Memory B cell (primary cell): ENCODE data around the gene SGPL1.
"Not testable (repeated sequence)": the region's sequence is repeated elsewhere in the genome, so short reads cannot be mapped to it uniquely, and the experiment has no call there.

Source experiments
- ATAC-seq: fragments of 150-1000 bp; cut with Tn5 transposase; 2 replicates; pipeline ENCODE4 v1.10.0; 2021; ENCODE audit warnings: low read depth, mild to moderate bottlenecking, moderate library complexity
- DNase-seq, 2 donors: peaks; one replicate each; pipeline ENCODE4 v3.0.0; 2022; ENCODE audit warnings: low spot score in 2 of 2
- H3K27ac Mint-ChIP-seq: one replicate; pipeline ENCODE4 v1.8.0; 2022; ENCODE audit warnings: mild to moderate bottlenecking, moderate library complexity, mixed read lengths
- H3K27me3 Mint-ChIP-seq: one replicate; pipeline ENCODE4 v1.8.0; 2022; ENCODE audit warnings: mixed read lengths
- H3K36me3 Mint-ChIP-seq: one replicate; pipeline ENCODE4 v1.8.0; 2022; ENCODE audit warnings: mild to moderate bottlenecking, mixed read lengths
- H3K4me1 Mint-ChIP-seq: one replicate; pipeline ENCODE4 v1.8.0; 2022; ENCODE audit warnings: mixed read lengths
- H3K4me3 Mint-ChIP-seq: one replicate; pipeline ENCODE4 v1.8.0; 2022; ENCODE audit warnings: mild to moderate bottlenecking, moderate library complexity, mixed read lengths
- H3K9me3 Mint-ChIP-seq: one replicate; pipeline ENCODE4 v1.8.0; 2022; ENCODE audit warnings: mixed read lengths

The SGPL1 gene

GRCh38 chr10:70850097-70850496, 34.3 kb downstream of the SGPL1 start:
- Mint-ChIP-seq H3K27ac (no peak overlapping the region), H3K36me3 (peaks cover 27% of the 10 kb centered on the region), H3K4me1 (no peaks in the 10 kb centered on the region), H3K27me3 (no peaks in the 10 kb centered on the region), H3K4me3 (no peak overlapping the region), H3K9me3 (no peaks in the 10 kb centered on the region)
- ATAC-seq (no peak), DNase-seq (no peak)

- Mint-ChIP-seq H3K4me3 (no peak overlapping the region), H3K36me3 (peaks cover 21% of the 10 kb centered on the region), H3K4me1 (no peaks in the 10 kb centered on the region), H3K27ac (no peak overlapping the region), H3K27me3 (no peaks in the 10 kb centered on the region), H3K9me3 (no peaks in the 10 kb centered on the region)
- no peak for DNase-seq
- no peak for ATAC-seq
These were observed 36.1 kb downstream of the SGPL1 start for GRCh38 chr10:70851597-70852475.

DNA sequence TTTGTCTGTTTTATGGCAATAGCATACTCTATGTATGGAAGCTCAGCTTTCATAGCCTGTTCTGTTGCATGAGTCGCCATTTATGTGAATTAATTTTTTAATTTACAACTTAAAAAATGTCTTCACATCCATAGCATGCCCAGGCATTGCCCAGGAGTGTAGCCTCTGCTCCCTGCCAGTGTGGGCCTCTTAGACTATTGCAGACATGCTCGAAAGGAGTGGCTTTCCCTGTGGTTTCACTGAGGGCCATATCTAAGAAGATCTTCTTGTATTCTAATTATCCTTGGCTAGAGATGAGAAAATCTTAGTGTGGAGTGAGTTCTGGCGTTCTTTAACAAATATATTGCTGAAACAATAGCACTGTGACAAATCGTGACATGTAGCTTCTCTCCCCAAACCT, 37.3 kb downstream of the SGPL1 start:
- Mint-ChIP-seq H3K27me3 (no peaks in the 10 kb centered on the region), H3K4me1 (no peaks in the 10 kb centered on the region), H3K36me3 (peaks cover 23% of the 10 kb centered on the region), H3K9me3 (no peaks in the 10 kb centered on the region), H3K4me3 (no peak overlapping the region), H3K27ac (no peak overlapping the region)
- DNase-seq, result no peak
- ATAC-seq, result no peak

GRCh38 chr10:70853457-70853856, 37.7 kb downstream of the SGPL1 start:
- DNase-seq (no peak), ATAC-seq (no peak)
- Mint-ChIP-seq H3K36me3 (peaks cover 23% of the 10 kb centered on the region), H3K9me3 (no peaks in the 10 kb centered on the region), H3K27me3 (no peaks in the 10 kb centered on the region), H3K27ac (no peak overlapping the region), H3K4me3 (no peak overlapping the region), H3K4me1 (no peaks in the 10 kb centered on the region)

- Mint-ChIP-seq H3K36me3 (peaks cover 35% of the 10 kb centered on the region), H3K9me3 (no peaks in the 10 kb centered on the region), H3K27ac (no peak overlapping the region), H3K27me3 (no peaks in the 10 kb centered on the region), H3K4me1 (no peaks in the 10 kb centered on the region), H3K4me3 (no peak overlapping the region)
- ATAC-seq (no peak), DNase-seq (no peak)
These were observed 40.7 kb downstream of the SGPL1 start for GRCh38 chr10:70856454-70856853.

DNA sequence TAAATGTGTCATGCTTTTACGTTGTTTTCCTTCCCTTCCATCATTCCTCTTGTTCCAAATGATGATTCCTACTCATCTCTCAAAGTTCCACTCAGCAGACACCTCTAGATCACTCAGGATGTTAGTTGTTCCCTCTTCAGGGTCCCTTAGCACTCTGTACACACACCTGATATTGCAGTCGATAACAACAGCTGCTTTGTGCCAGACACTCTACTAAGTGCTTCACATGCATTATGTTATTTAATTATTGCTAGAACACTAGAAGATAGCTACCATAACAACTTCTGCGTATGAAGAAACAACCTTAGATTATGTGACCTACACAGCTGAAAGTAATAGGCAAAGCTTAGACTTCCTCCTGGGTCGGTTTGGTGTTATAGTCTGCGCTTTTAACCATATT, 43.0 kb downstream of the SGPL1 start:
- no peak for DNase-seq

DNA sequence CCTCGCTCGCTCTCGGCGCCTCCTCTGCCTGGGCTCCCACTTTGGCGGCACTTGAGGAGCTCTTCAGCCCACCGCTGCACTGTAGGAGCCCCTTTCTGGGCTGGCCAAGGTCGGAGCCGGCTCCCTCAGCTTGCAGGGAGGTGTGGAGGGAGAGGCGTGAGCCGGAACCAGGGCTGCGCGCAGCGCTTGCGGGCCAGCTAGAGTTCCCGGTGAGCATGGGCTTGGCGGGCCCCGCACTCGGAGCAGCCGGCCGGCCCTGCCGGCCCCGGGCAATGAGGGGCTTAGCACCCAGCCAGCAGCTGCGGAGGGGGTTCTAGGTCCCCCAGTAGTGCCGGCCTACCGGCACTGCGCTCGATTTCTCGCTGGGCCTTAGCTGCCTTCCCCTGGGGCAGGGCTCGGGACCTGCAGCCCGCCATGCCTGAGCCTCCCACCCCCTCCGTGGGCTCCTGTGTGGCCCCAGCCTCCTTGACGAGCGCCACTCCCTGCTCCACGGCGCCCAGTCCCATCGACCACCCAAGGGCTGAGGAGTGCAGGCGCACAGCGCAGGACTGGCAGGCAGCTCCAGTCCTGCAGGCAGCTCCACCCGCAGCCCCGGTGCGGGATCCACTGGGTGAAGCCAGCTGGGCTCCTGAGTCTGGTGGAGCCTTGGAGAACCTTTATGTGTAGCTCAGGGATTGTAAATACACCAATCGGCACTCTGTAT, 45.9 kb downstream of the SGPL1 start:
- ATAC-seq, H3K4me3 Mint-ChIP-seq, H3K27me3 Mint-ChIP-seq, H3K9me3 Mint-ChIP-seq, H3K4me1 Mint-ChIP-seq, DNase-seq, H3K27ac Mint-ChIP-seq: not testable (repeated sequence)
- peaks cover 41% of the 10 kb centered on the region for H3K36me3 Mint-ChIP-seq

More for the DNA sequence above, 43.0 kb downstream of the SGPL1 start:
- no peaks in the 10 kb centered on the region for H3K27me3 Mint-ChIP-seq
- peaks cover 35% of the 10 kb centered on the region for H3K36me3 Mint-ChIP-seq
- H3K27ac Mint-ChIP-seq, result no peak overlapping the region
- no peak for ATAC-seq
- H3K4me1 Mint-ChIP-seq, result no peaks in the 10 kb centered on the region
- H3K4me3 Mint-ChIP-seq, result no peak overlapping the region
- H3K9me3 Mint-ChIP-seq, result no peaks in the 10 kb centered on the region

DNA sequence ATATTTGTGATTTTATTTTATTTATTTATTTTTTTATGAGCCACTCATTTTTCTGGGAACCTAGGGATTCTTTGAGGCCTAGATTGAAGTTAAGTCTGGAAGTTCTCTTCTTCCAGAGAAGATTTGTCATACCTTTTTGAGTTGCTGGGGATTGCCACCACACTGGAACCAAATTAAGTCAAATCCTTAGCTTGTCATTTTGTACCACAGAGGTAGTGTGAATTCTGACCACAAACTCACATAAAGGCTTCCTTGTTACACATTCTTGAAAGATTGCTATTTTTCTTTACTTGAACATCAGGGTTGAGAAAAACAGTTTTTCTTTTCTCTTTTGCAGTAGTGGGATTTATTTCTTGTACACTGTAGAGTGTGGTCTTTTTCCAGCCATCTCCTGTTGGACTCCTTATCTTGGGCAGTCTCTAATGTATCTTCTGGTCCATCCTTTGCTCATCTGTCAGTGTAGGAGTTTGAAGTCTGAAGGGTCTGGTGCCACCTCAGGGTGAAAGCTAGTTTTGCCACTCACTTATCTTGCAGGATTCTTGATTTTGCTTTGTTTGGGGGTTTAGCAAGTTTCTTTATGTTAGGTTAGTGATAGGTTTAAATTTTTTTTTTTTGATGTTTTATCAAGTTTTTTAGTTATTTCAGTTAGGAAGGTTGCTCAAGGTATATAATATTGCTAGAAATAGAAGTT, 47.9 kb downstream of the SGPL1 start:
- no peaks in the 10 kb centered on the region for H3K4me1 Mint-ChIP-seq
- peaks cover 40% of the 10 kb centered on the region for H3K36me3 Mint-ChIP-seq
- DNase-seq, result no peak
- H3K9me3 Mint-ChIP-seq, result no peaks in the 10 kb centered on the region
- no peaks in the 10 kb centered on the region for H3K27me3 Mint-ChIP-seq
- no peak overlapping the region for H3K27ac Mint-ChIP-seq
- no peak for ATAC-seq
- no peak overlapping the region for H3K4me3 Mint-ChIP-seq

DNA sequence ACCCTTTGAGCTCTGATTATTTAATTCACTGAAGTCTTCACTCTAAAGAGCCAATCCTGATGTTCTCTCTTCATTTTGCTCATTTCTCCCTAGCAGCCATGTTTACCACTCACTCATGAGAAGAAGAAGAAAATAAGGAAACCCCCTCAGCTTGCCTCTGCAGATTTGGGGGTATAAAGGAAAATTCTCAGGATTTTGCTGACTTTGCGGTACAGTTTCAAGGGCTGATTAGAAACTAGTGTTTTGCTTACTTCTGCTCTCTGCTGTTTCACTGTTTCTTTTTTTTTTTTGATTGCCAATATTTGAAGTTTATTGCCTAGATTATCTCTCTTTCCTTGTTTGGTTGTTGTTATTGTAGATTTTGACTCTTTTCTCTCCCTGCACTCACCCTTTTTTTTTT, 49.2 kb downstream of the SGPL1 start:
- Mint-ChIP-seq H3K4me3 (no peak overlapping the region), H3K36me3 (peaks cover 33% of the 10 kb centered on the region), H3K27me3 (no peaks in the 10 kb centered on the region), H3K4me1 (no peaks in the 10 kb centered on the region), H3K9me3 (no peaks in the 10 kb centered on the region), H3K27ac (no peak overlapping the region)
- ATAC-seq (no peak), DNase-seq (no peak)

DNA sequence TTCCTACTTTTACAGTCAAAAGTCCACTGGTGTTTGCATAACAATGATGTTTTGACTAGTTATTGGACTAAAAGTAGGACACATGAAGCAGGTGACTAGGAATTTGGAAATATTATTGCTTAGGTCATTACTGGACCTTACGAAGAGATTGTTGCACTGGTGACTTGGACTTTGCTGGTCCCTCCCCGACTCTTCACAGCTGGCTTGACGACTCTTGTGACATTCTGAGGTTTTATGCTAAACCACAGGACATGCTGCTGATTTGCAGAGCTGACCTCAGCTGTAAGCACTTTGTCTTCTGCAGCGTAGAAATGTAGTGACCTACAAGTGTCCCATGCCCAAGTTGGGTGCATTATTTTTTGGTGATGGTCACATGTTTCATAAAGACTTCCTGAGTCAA, 50.7 kb downstream of the SGPL1 start:
- Mint-ChIP-seq H3K9me3 (no peaks in the 10 kb centered on the region), H3K4me3 (no peak overlapping the region), H3K4me1 (no peaks in the 10 kb centered on the region), H3K27ac (no peak overlapping the region), H3K36me3 (peaks cover 28% of the 10 kb centered on the region), H3K27me3 (no peaks in the 10 kb centered on the region)
- DNase-seq, result no peak
- ATAC-seq, result no peak

GRCh38 chr10:70872291-70872690, 56.5 kb downstream of the SGPL1 start:
- H3K4me3 Mint-ChIP-seq, result no peak overlapping the region
- H3K27me3 Mint-ChIP-seq, result no peaks in the 10 kb centered on the region
- H3K4me1 Mint-ChIP-seq, result no peaks in the 10 kb centered on the region
- no peak for ATAC-seq
- H3K9me3 Mint-ChIP-seq, result no peaks in the 10 kb centered on the region
- no peak for DNase-seq
- peaks cover 15% of the 10 kb centered on the region for H3K36me3 Mint-ChIP-seq
- H3K27ac Mint-ChIP-seq, result no peak overlapping the region

DNA sequence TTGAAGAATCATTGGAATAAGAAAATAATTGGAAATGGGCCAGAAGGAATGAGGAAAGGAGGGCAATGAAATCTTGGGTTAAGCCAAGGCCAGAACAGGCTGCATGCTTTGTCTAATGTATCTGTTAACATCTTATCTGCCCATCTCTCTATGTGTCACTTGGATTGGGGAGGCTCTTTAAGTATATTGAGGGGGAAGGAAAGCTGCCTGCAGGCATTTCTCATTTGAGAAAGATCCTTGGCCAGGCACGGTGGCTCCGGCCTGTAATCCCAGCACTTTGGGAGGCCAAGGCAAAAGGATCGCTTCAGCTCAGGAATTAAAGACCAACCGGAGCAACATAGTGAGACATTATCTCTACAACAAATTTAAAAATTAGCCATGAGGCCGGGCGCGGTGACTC, 58.3 kb downstream of the SGPL1 start:
- no peak overlapping the region for H3K4me3 Mint-ChIP-seq
- H3K27me3 Mint-ChIP-seq, result no peaks in the 10 kb centered on the region
- peaks cover under 1% of the 10 kb centered on the region for H3K4me1 Mint-ChIP-seq
- no peaks in the 10 kb centered on the region for H3K9me3 Mint-ChIP-seq
- H3K36me3 Mint-ChIP-seq, result peaks cover 17% of the 10 kb centered on the region
- no peak for DNase-seq
- no peak overlapping the region for H3K27ac Mint-ChIP-seq
- no peak for ATAC-seq

GRCh38 chr10:70879207-70879606, 63.5 kb downstream of the SGPL1 start:
- Mint-ChIP-seq H3K4me1 (peaks cover 8% of the 10 kb centered on the region), H3K27ac (no peak overlapping the region), H3K9me3 (no peaks in the 10 kb centered on the region), H3K36me3 (peaks cover 18% of the 10 kb centered on the region), H3K27me3 (no peaks in the 10 kb centered on the region), H3K4me3 (no peak overlapping the region)
- DNase-seq, result no peak
- no peak for ATAC-seq

DNA sequence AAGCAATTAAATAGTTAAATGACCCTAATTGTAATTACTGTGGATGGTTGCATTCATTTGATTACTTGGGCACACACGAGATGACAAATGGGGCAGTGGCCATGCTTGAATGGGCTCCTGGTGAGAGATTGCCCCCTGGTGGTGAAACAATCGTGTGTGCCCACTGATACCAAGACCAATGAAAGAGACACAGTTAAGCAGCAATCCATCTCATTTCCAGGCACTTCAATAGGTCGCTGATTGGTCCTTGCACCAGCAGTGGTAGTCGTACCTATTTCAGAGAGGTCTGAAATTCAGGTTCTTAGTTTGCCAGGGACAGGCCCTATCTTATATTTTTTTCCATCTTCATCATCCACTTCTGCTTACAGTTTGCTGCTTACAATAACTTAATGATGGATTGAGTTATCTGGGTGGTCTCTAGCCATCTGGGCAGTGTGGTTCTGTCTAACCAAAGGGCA, 64.4 kb downstream of the SGPL1 start:
- Mint-ChIP-seq H3K4me3 (no peak overlapping the region), H3K27ac (no peak overlapping the region), H3K27me3 (no peaks in the 10 kb centered on the region), H3K9me3 (no peaks in the 10 kb centered on the region), H3K4me1 (peaks cover 8% of the 10 kb centered on the region), H3K36me3 (peaks cover 22% of the 10 kb centered on the region)
- ATAC-seq, result peak; percentile 99
- DNase-seq, result peak; percentile 65 to 74
